SK-N-SH (cell line): Measurements from ENCODE around the gene HEPACAM. TPM values are rescaled to one million over a fixed set of nuclear protein-coding genes. Genes with fewer than 3 reads are reported as not detected.
A peak's percentile ranks its signal among the peaks of the same experiment; 100 is the strongest.

ENCODE experiments used
- CTCF ChIA-PET: fragments of 300-600, 350-600 bp; formaldehyde crosslinking; extraction: SDS; loops from one replicate; lab custom pipeline; 2021; lab: Yijun Ruan, JAX
- POLR2A ChIA-PET: fragments of 350-600 bp; sonication (Branson Sonifier 250); formaldehyde crosslinking; extraction: SDS; loops from one replicate; lab custom pipeline; 2020; ENCODE audit warnings: antibody characterized with exemption, inconsistent platforms; lab: Yijun Ruan, JAX
- DNase-seq: peaks from one replicate; pipeline ENCODE4 v3.0.0; 2012
- H2AFZ ChIP-seq: fragments of 200-600 bp; sonication (generic); 2 replicates; pipeline ENCODE4 v1.8.1; 2016; ENCODE audit warnings: antibody characterized with exemption, mild to moderate bottlenecking, low read depth
- H3F3A ChIP-seq: fragments of 200-600 bp; sonication (generic); replicated peaks from 2 replicates; pipeline ENCODE3; 2016; ENCODE audit warnings: antibody characterized with exemption, mild to moderate bottlenecking; ENCODE audit not compliant: insufficient read depth
- H3K27ac ChIP-seq, 2 experiments: fragments of 200-500 bp in 1 of 2; fragments of 200-600 bp in 1 of 2; sonication (Bioruptor generic) in 1 of 2; sonication (generic), shearing (Covaris generic) in 1 of 2; 2 replicates each; pipeline versions ENCODE4 v1.5.1 to v1.6.1; 2014 to 2016; ENCODE audit warnings: low read depth in 2 of 2, inconsistent platforms in 1 of 2, low read length in 1 of 2, mild to moderate bottlenecking in 1 of 2, mixed read lengths in 1 of 2
- H3K27me3 ChIP-seq: fragments of 200-600 bp; sonication (generic), shearing (Covaris generic); 2 replicates; pipeline ENCODE4 v1.6.1; 2016; ENCODE audit warnings: mixed run types; ENCODE audit not compliant: insufficient read depth
- H3K36me3 ChIP-seq, 2 experiments: fragments of 200-500 bp in 1 of 2; fragments of 200-600 bp in 1 of 2; sonication (Bioruptor generic) in 1 of 2; sonication (generic) in 1 of 2; replicated peaks in 1 of 2; 2 replicates each; pipeline versions ENCODE3 to v1.5.1; 2014 to 2016; ENCODE audit warnings: low read length in 1 of 2, mild to moderate bottlenecking in 1 of 2; ENCODE audit not compliant: insufficient read depth in 2 of 2, control insufficient read depth in 1 of 2
- H3K4me1 ChIP-seq, 2 experiments: fragments of 200-500 bp in 1 of 2; fragments of 200-600 bp in 1 of 2; sonication (Bioruptor generic) in 1 of 2; sonication (generic), shearing (Covaris generic) in 1 of 2; 2 replicates each; pipeline versions ENCODE4 v1.5.1 to v1.6.1; 2014 to 2016; ENCODE audit warnings: low read depth in 1 of 2, low read length in 1 of 2, mixed run types in 1 of 2; ENCODE audit not compliant: insufficient read depth in 2 of 2, control insufficient read depth in 1 of 2
- H3K4me2 ChIP-seq: fragments of 200-600 bp; sonication (generic), shearing (Covaris generic); 2 replicates; pipeline ENCODE4 v1.6.1; 2017; ENCODE audit warnings: mixed run types
- H3K4me3 ChIP-seq, 2 experiments: fragments of 200-500 bp in 1 of 2; fragments of 200-600 bp in 1 of 2; sonication (Bioruptor generic) in 1 of 2; sonication (generic), shearing (Covaris generic) in 1 of 2; 2 replicates each; pipeline versions ENCODE4 v1.5.1 to v1.8.1; 2014 to 2016; ENCODE audit warnings: low read depth in 2 of 2, inconsistent platforms in 1 of 2, low read length in 1 of 2, mild to moderate bottlenecking in 1 of 2, mixed read lengths in 1 of 2, moderate library complexity in 1 of 2
- H3K79me2 ChIP-seq: fragments of 200-600 bp; sonication (generic); 2 replicates; pipeline ENCODE4 v1.8.1; 2017; ENCODE audit warnings: mild to moderate bottlenecking; ENCODE audit not compliant: insufficient read depth
- H3K9ac ChIP-seq: fragments of 200-600 bp; sonication (generic); 2 replicates; pipeline ENCODE4 v1.6.1; 2017; ENCODE audit warnings: mixed run types
- H3K9me2 ChIP-seq: fragments of 200-600 bp; sonication (generic); 2 replicates; pipeline ENCODE4 v1.6.1; 2017; ENCODE audit warnings: mixed run types
- H3K9me3 ChIP-seq: fragments of 200-600 bp; sonication (generic); 2 replicates; pipeline ENCODE4 v1.6.1; 2017; ENCODE audit warnings: mixed run types, mild to moderate bottlenecking, moderate library complexity
- H4K20me1 ChIP-seq: fragments of 200-600 bp; sonication (generic); 2 replicates; pipeline ENCODE4 v1.6.1; 2017; ENCODE audit warnings: mild to moderate bottlenecking, mixed run types; ENCODE audit not compliant: insufficient read depth
- CHD2 ChIP-seq: fragments of 150-350 bp; IDR thresholded peaks from 2 replicates; pipeline ENCODE4 v1.6.1; 2018; ENCODE audit warnings: low read length; ENCODE audit not compliant: partially characterized antibody
- ELF1 ChIP-seq: IDR thresholded peaks from 2 replicates; pipeline ENCODE4 v1.4.0; 2012
- EP300 ChIP-seq, 2 experiments: IDR thresholded peaks; 2 replicates each; pipeline versions ENCODE4 v1.4.0 to v1.6.1; 2012; ENCODE audit warnings: borderline replicate concordance in 1 of 2, low read depth in 1 of 2, low read length in 1 of 2
- FOSL2 ChIP-seq: IDR thresholded peaks from 2 replicates; pipeline ENCODE4 v1.4.0; 2012; ENCODE audit warnings: low read depth, mild to moderate bottlenecking, moderate library complexity, borderline replicate concordance
- GABPA ChIP-seq: IDR thresholded peaks from 2 replicates; pipeline ENCODE4 v1.4.0; 2012; ENCODE audit warnings: low read depth, mild to moderate bottlenecking
- GATA2 ChIP-seq: sonication (generic); formaldehyde crosslinking; IDR thresholded peaks from 2 replicates; pipeline ENCODE4 v1.5.0; 2020; ENCODE audit warnings: mild to moderate bottlenecking, missing genetic modification reagents
- JUND ChIP-seq: IDR thresholded peaks from 2 replicates; pipeline ENCODE4 v1.4.0; 2012
- MXI1 ChIP-seq: IDR thresholded peaks from 2 replicates; pipeline ENCODE4 v1.6.1; 2012; ENCODE audit warnings: mild to moderate bottlenecking, low read depth, low read length, improper control_type of control experiment
- NRF1 ChIP-seq: IDR thresholded peaks from 2 replicates; pipeline ENCODE4 v1.6.1; 2012; ENCODE audit warnings: low read depth, mild to moderate bottlenecking, low read length
- PBX3 ChIP-seq: IDR thresholded peaks from 2 replicates; pipeline ENCODE4; 2012
- POLR2AphosphoS5 ChIP-seq: IDR thresholded peaks from 2 replicates; pipeline ENCODE4 v1.6.1; 2012; ENCODE audit warnings: low read depth, low read length
- RCOR1 ChIP-seq: fragments of 150-350 bp; IDR thresholded peaks from 2 replicates; pipeline ENCODE4 v1.6.1; 2017; ENCODE audit warnings: antibody characterized with exemption, low read length
- RFX5 ChIP-seq: IDR thresholded peaks from 2 replicates; pipeline ENCODE4 v1.6.1; 2012; ENCODE audit warnings: mild to moderate bottlenecking, improper control_type of control experiment, low read length
- RXRA ChIP-seq: IDR thresholded peaks from 2 replicates; pipeline ENCODE4 v1.4.0; 2012; ENCODE audit warnings: low read depth, mild to moderate bottlenecking, borderline replicate concordance
- TCF12 ChIP-seq: IDR thresholded peaks from 2 replicates; pipeline ENCODE4 v1.4.0; 2012
- USF2 ChIP-seq: fragments of 150-350 bp; IDR thresholded peaks from 2 replicates; pipeline ENCODE4 v1.6.1; 2017; ENCODE audit warnings: antibody characterized with exemption, low read length, low read depth, borderline replicate concordance
- ZBTB33 ChIP-seq: IDR thresholded peaks from 2 replicates; pipeline ENCODE4 v1.4.0; 2012; ENCODE audit warnings: low read depth, borderline replicate concordance
- WGBS: methylation state at CpG from one replicate; pipeline ENCODE4 v1.1.6; 2017; ENCODE audit warnings: low lambda C conversion rate; 5-methylcytosine and 5-hydroxymethylcytosine counted together
- polyA plus RNA-seq, 3 experiments: library from polyadenylated mRNA; depleted of rRNA; stranded (reverse); fragments of >200 nt; gene quantifications; 2 replicates each; pipeline ENCODE4 v1.2.3, GENCODE V29; 2012

Gene HEPACAM
- polyA plus RNA-seq, 1 of the 3 experiments (the other 2 are of a cell fraction): not detected

- POLR2A ChIA-PET: no interaction called here
- H3K9me3 ChIP-seq: no peaks in the 10 kb centered on the region
- no peaks in the 10 kb centered on the region for H3K9me2 ChIP-seq
- H3K9ac ChIP-seq: peak within 1 kb of the TSS; percentile 64
- H3K27ac ChIP-seq: peak within 1 kb of the TSS; percentile 78 to 96
- H3K79me2 ChIP-seq: no peaks in the 10 kb centered on the region
- peaks cover 4 to 34% of the 10 kb centered on the region in 2 experiments; a peak in 3 of 4 replicates for H3K4me1 ChIP-seq
- no peaks in the 10 kb centered on the region for H3K36me3 ChIP-seq
- H3F3A ChIP-seq: peaks cover 37% of the 10 kb centered on the region
- peak; percentile 5 for DNase-seq
- H4K20me1 ChIP-seq: no peaks in the 10 kb centered on the region
- H3K27me3 ChIP-seq: no peaks in the 10 kb centered on the region
- WGBS: 77% methylated on average over 8 of the region's 12 CpGs
- CTCF ChIA-PET: interaction anchor here (1.1 to 1.2 kb wide), 3 partner anchors 22 to 507 kb away, joined by 3 to 4 read pairs (median 3); no protein-coding TSS in a partner anchor
- H2AFZ ChIP-seq: peak within 1 kb of the TSS; percentile 64
- peak within 1 kb of the TSS; percentile 56 for H3K4me2 ChIP-seq
- TF ChIP-seq TCF12 (no peak), USF2 (no peak), RFX5 (no peak), ELF1 (no peak), EP300 (IDR thresholded peaks at IDR 0.05; ENCODE audit: borderline replicate concordance in 1 of 2, low read depth in 1 of 2, low read length in 1 of 2) (no peak), ZBTB33 (no peak), RCOR1 (no peak), PBX3 (no peak), MXI1 (no peak), GABPA (no peak), GATA2 (no peak), POLR2AphosphoS5 (no peak), NRF1 (no peak), CHD2 (no peak), FOSL2 (no peak), RXRA (no peak), JUND (no peak)
- H3K4me3 ChIP-seq: no peak within 1 kb of the TSS
Measured at GRCh38 chr11:124897674-124898262, 38.1 kb downstream of the HEPACAM start, which contains the start of gene ROBO4. ROBO4 (minus strand) TSS chr11:124897865; CDS start chr11:124897795, 70 bp downstream.
